ENCODE data around the gene PRELP.
A peak's percentile ranks its signal among the peaks of the same experiment; 100 is the strongest.
"Not testable (repeated sequence)": the region's sequence is repeated elsewhere in the genome, so short reads cannot be mapped to it uniquely, and the experiment has no call there.

PRELP gene

GRCh38 chr1:203475012-203475981 is at the start of gene PRELP:
Gene PRELP, plus strand, starts transcription at chr1:203475806. Its CDS starts 7,379 bp downstream, at chr1:203483185.
- no peak for DNase-seq

- no peak for DNase-seq
Observed at GRCh38 chr1:203426366-203426765, 49.2 kb upstream of the PRELP start.

- DNase-seq, result no peak
Observed at GRCh38 chr1:203426870-203427269, 48.7 kb upstream of the PRELP start.

DNA sequence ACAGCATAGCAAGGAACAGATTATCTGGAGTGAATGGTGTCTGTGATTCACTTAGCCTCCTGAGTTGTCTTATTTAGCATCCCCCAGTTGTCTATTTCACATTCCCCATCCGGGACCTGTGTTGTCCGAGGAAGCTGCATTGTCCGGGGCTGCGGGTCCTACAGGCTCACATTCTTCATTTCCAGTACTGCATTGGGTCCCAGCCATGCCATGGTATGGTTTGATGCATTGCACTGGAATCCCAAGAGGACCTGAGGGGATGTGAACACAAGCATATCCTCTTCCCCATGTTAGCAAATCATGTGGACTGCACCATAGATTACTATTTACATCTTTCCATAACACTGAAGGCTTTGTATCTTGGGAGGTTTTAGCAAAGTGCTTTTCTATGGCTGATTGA is 48.2 kb upstream of the PRELP start:
- no peak for DNase-seq

- DNase-seq, result no peak
Observed at GRCh38 chr1:203428981-203429599, 46.5 kb upstream of the PRELP start.

DNA sequence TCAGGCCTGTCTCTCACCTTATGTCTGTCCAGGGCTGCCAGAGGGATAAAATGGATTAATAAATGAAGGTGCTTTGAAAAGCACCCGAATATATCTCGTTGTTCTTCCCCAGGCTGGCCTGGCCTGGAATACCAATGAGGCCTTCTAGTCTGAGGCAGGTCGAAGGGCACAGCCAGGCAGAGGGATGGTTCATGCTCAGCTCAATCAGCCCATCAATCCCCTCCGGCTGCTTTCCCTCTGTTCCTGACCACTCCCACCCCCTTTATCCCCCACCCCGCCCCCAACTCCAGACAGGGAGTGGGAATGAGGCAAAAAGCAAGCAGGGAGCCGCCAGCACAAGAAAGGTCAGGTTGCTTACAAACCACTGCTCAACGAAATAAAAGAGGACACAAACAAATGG is 40.0 kb upstream of the PRELP start:
- DNase-seq, result no peak

GRCh38 chr1:203437696-203438315 is 37.8 kb upstream of the PRELP start:
- DNase-seq, result no peak

DNA sequence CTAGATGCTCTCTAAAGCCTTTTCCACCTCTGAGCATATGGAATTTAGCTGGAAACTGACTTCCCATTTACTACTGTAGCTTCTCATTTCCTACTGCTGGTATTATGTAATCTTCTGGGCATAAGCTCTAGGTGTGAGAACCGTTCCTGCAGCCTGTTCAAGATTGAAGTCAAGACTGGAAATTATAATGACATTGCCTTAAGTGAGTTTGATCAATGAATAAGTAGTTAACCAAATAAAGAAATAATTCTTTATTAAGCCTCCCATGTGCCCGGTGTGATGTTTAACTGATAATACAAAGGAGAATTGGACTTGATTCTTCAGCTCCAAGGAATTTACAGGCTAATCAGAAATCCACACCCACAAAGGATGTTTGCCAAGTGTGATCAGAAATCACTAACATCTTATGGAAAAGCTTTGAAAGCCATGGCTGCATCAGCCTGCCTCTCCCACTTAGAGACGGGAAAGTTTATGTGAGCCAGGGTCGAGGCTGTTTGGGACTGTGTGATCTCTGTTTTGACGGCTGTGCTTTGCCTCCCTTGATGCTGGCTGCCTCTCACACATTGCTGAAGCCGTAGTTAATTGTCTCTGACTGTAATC is 36.4 kb upstream of the PRELP start:
- no peak for DNase-seq

DNA sequence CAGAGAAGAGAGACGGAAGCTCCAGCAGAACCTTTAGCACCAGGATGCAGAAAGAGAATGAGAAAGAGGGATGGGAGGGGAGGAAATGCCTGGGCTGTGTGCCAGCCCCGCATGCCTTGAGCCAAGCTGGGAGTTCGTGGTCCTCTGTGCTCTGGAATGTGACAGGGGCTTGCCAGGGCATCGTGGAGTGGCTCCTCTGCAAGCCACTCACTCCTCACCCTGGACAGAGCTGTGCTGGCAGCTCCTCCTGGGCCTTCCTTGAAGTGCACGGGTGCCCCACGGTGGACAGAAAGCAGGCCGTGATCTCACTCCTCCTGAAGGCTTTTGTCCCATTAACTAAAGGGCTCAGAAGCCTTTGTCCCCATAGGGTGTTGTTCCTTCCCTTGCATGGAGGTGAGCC is 34.8 kb upstream of the PRELP start:
- peak; percentile 43 for DNase-seq

DNA sequence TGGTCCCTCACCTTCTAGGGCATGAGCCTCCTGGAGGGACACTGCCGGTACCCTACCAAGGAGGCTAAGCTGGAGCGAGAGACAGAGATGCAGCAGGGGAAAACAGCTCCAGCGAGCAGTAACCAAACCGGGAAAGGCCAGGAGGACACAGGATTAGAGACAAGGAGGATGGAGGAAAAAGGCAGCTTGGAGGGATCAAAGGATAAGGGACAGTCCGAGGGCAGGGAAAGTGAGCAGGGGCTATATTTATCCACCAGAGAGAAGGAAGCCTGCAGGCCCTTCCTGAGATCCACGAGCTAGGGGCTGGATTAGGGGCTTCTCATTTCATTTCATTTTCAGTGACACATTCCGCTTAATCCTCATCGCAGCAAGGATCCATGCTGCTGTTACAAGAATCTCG is 33.8 kb upstream of the PRELP start:
- DNase-seq, result no peak

GRCh38 chr1:203442821-203443220 is 32.8 kb upstream of the PRELP start:
- no peak for DNase-seq

GRCh38 chr1:203443296-203443695 is 32.3 kb upstream of the PRELP start:
- no peak for DNase-seq

DNA sequence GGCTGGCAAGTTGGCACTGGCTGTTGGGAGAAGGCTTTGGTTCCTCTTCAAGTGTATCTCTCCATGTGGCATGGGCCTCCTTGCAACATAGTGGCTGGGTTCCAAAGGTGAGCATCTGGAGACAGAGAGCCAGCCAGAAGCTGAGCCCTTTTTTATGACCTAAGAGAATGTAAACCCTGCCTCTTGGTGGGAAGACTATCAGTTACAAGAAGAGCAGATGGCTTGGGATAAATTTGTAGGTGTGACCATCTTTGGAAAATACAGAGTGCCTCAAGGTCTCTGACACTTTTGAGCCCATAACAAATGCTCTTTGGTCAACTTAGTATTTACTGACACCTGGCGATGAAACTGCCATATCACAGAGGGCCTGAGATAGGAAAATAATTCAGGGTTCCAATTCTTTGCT is 31.4 kb upstream of the PRELP start:
- no peak for DNase-seq

DNA sequence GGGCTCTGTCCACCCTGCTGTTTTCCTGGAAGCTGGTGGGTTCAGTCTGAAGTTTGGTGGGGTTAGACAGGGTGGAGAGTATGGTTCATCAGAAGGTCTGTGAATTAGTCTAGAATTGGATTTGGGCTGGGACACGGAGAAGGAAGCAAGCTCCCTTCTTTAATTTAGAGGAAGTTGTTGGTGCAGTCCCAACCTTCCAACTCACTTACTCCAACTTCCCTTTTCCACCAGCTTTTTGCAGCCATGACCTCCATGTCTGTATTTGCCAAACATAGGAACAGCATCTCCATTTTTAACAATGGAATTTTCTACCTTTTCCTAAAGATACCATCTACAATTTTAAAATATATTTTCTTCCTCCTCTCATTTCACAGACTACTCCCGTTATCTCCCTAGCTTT is 28.5 kb upstream of the PRELP start:
- DNase-seq, result no peak

- DNase-seq, result not testable (repeated sequence)
Observed at GRCh38 chr1:203447598-203447997, 28.0 kb upstream of the PRELP start.

DNA sequence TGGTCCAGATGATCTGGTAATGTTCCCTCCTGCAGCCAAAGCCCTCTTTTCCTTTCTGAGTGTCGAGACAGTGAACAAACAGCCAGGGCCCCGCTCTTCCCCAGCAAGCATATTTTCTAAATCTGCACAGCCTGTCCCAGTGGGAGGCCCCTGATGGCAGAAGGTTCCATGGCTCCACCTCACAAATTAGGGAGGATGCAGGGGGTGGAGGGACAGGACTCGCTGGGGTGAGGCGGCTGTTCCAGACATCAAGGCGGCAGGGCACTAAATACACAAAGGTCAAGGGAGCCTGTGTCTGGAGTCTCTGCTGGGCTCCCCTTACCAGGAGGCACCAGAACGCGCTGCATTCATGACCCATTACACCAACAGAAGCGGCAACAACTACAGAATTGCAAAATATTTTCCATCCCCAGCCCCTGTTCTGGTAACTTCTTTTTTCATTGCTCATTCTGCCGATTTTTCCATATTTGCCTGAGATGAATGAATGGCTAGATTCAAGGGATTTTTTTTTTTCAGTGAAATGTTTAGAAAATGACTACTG is 27.0 kb upstream of the PRELP start:
- DNase-seq, result no peak

GRCh38 chr1:203450001-203450400 is 25.6 kb upstream of the PRELP start:
- no peak for DNase-seq

DNA sequence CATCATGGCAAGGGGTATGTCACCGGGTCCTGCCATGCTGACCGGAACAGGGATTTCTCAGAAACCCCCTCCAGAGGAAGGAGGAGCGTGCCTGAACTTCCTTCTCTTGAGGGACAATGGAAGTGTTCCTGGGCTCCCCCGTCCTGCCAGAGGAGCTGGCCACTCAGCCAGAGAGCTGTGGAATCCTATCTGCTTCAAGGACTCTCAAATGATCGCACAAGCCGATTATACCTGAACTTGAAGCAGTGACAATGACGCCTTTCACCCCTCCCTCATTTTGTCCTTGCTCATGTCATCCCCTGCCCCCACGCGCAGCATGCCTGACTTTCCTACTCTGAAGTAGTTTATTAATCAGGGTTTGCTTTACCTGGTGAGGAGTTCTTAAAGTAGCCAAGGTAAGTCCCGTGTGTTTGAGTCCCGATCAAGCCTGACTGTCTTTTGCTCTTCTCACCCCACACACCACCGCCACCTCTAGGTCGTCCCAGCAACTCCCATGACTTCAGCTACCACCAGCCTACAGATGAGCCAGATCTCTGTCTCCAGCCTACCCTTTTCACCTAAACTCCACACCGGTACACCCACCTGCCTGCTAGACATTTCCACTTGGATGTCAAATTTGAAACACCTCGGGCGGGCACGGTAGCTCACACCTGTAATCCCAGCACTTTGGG is 25.0 kb upstream of the PRELP start:
- no peak for DNase-seq

- no peak for DNase-seq
Observed at GRCh38 chr1:203451836-203452784, 23.5 kb upstream of the PRELP start.

GRCh38 chr1:203453016-203453415 is 22.6 kb upstream of the PRELP start:
- DNase-seq, result no peak

DNA sequence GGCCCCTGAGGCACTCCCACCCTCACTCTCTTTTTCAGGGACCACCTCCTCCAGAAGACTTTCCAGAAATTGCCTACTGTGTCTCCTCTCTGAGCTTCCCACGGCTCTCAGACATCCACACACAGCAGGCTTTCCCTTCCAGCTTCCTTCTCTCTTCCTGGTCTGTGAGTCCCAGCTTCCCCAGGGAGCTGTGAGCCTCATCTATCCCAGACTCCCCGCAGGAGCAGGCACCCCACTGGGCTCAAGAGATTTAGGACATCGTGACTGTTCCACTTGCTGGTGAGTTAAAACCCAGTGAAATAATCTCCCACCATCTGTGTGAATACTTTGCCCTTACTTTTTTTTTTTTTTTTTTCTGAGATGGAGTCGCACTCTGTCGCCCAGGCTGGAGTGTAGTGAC is 22.0 kb upstream of the PRELP start:
- no peak for DNase-seq

Data from CD4-positive, alpha-beta T cell treated with Interleukin-15 for 1 hour (primary cell).